ENCODE measurements around the gene FHIT.
"Not testable (repeated sequence)": the region's sequence is repeated elsewhere in the genome, so short reads cannot be mapped to it uniquely, and the experiment has no call there.

FHIT gene

DNA sequence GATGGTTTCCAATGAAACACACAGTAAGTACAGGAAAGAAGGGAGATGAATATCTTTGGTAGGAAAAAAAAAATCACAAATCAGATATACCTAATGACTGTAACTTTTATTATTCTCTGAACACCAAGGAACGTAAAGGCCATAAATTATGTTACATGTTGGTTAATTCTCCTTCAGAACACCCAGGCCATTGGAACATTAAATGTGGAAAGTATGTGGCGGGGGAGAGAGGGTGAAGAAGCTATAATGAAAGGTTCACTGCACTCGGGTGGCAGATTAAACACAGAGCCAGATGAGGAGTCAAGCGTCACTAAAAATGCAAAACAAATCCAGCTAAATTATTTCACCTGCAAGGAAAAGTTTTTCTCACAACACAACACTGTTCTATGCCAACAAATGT, 193.8 kb downstream of the FHIT start:
- DNase-seq (ENCODE audit: low read depth in 2 of 2), result no peak

DNA sequence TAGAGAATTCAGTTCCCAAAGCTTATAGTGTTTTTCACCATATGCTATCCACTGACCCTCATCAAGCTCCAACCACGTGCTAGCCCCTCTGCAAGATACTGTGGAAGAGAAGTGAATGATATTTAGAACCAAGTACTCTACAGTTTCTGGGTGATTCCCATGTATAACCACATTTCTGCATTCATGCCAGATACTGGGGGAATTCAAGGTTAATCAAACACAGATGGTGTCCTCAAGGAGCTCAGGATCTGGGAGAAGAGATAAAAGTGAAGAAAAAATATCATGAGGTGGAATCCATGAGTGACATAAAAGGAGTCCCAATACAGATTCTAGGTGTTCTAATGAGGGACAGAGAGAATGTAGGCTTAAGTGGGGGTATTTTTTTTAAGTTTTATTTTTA, 195.8 kb downstream of the FHIT start:
- no peak for DNase-seq (ENCODE audit: low read depth in 2 of 2)

DNA sequence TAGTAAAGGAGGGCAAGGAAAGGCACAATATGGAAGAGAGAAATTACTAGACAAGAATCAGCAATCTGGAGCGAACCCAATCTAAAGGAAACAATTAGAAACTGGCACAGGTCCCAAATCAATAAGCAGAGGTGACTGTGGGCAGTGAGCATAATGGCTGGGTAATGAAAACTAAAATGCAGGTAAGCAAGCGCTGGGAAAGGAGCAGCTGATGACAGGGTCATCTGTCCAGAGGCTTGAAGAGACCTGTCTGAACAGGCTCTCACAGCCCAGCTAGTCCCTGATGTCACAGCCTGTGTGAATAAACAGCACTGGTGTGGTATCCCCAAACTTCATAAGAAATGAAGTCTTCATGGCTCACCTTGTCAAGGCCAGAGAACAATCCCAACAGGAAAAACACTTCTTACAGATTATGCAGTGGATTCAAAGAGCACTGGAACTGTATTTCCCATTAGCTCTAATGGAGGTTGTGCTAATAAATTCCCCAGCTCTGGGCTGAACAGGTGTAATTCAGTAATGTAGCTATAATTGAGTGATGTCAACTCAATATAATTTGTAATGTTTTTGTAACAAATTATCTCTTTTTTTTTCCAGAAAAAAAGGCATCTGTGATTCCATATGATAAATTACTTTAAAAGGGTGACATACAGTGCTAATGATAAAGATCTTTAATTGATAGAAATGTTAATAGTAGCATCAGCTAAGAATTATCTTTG, 197.3 kb downstream of the FHIT start:
- no peak for DNase-seq (ENCODE audit: low read depth in 2 of 2)

DNA sequence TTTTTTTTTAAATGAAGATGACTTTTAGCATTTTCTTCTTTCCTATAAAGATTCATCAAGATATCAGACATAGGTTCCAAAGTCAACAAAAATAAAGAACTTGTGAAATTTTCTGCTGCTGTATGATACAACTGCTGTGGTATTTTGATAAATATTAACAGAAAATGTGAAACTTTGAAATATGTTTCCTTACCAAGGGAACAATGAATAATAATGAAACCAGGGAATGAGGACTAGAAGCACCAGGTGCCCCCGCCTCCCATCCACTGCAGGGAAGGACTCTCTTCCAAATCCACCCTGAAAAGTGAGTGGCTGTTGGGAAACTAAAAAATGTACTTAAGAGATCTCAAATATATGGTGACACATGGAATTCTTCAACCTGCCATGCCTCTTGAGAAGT, 198.4 kb downstream of the FHIT start:
- no peak for DNase-seq (ENCODE audit: low read depth in 2 of 2)

DNA sequence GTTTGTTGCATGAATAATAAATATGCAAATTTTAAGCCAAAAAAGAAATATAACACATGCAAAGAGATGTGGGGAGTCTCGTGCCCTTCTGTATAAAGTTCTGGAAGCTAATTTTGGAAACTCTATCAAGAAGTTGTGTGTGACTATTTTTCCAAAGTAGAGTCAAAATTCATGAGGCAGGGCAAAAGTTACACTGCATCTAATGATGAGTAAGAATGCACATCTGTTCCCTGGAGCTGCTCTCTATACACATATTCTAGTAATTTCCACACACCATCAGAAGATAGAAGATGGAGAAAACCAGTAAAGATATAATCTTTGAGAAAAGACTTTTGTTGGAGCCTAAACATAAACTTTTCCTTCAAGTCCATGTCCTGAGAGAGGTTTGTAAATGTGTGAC, 199.6 kb downstream of the FHIT start:
- DNase-seq (ENCODE audit: low read depth in 2 of 2), result no peak

DNA sequence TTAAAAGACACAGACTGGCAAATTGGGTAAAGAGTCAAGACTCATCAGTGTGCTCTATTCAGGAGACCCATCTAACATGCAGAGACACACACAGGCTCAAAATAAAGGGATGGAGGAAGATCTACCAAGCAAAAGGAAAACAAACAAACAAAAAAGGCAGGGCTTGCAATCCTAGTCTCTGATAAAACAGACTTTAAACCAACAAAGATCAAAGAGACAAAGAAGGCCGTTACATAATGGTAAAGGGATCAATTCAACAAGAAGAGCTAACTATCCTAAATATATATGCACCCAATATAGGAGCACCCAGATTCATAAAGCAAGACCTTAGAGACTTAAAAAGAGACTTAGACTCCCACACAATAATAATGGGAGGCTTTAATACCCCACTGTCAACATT, 206.1 kb downstream of the FHIT start:
- DNase-seq (ENCODE audit: low read depth in 2 of 2), result not testable (repeated sequence)

DNA sequence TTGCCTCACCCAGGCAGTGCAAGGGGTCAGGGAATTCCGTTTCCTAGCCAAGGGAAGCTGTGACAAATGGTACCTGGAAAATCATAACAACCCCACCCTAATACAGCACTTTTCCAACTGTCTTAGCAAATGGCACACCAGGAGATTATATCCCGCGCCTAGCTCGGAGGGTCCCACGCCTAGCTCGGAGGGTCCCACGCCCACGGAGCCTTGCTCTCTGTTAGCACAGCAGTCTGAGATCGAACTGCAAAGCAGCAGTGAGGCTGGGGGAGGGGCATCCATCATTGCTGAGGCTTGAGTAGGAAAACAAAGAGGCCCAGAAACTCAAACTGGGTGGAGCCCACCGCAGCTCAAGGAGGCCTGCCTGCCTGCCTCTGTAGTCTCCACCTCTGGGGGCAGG, 208.1 kb downstream of the FHIT start:
- DNase-seq (ENCODE audit: low read depth in 2 of 2), result no peak

DNA sequence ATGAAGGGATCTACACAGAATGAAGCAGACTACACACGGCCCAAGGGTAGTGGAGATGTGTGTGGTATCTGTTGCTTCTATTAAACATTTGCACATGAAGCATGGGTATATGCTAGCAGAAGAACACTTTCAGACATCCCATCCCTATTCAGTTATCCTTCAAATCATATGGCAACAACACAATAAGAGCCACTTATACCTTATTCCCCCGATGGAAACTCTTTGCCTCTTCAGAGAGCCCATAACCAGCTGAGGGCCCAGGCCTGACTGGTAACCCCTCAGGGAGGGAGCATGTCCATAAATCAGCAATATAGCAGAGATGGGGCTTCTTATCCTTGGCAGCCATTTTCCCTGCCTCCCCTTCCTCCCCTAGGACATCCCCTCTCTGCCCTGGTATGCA, 210.6 kb downstream of the FHIT start:
- no peak for DNase-seq (ENCODE audit: low read depth in 2 of 2)

DNA sequence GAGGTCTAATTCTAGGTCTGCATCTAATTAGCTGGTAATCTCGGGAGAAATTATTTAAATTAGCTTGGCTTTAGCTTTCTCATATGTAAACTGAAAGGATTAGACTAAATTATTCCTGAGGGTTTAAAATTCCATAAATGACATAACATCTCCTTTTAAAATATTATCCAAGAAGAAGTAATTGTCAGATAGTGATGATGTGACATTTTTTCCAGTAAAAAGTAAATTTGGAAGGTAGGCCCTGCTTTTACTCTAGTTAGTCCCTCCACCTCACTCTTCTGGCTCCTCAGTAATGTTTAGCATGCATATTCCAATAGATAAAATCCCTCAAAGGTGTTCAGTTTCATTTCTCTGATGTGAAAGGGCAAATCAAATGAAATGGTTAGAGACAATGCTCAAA, 215.7 kb downstream of the FHIT start:
- no peak for DNase-seq (ENCODE audit: low read depth in 2 of 2)

DNA sequence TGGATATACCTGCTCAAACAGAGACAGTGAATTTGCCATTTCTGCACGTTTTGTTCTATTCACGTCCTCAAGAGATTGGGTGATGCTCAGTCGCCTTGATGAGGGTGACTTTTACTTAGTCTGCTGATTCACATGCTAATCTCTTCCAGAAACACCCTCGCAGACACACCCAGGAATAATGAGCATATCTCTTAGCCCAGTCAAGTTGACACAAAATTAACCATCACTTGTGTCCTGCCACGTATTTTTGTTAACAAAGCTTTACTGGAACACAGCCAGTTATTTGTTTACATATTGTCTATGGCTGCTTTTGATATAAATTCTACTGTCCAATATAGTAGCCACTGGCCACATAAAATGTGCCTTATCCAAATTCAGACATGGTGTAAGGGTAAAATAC, 218.3 kb downstream of the FHIT start:
- DNase-seq (ENCODE audit: low read depth in 2 of 2), result no peak

DNA sequence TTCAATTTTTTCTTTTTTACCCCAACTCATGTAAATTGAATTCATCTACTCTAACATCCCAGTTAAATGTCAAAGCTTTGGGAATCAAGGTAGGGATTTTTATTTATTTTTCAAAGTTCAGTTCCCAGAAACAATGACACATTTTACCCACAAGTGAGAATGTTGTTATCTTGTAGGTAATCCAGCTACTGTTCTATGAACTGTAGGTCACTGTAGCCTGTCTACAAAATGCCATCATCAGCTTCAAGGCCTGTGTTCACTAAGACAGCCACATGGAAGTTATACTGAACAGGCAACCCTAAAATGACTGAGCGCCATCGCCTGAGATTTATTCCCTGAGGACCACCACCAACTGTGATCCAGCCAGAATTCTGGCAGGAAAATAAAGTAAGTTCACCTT, 219.7 kb downstream of the FHIT start:
- DNase-seq (ENCODE audit: low read depth in 2 of 2), result no peak

DNA sequence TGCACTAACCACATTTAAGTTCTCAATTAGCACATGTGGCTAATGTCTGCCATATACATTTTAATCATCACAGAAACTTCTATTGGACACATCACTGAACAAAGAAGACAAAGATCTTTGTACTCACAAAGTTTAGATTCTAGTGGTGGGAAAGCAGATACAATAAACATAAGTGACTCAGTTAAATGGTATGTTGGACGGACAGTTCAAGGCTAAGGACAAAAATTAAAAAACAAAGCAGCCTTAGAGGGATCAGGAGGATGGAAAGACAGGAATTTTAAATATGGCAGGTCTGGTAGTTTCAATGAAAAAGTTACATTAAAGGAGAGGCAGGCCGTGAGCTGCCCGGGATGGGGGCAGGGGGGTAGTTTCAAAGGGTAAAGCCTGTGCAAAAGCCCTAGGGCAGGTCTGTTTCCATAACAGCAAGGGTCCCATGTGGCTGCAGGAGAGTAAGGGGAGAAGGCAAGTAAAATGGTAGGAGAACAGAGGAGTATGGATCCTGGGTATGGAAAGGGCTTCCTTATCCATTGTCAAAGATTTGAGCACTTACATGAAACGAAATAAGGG, 220.7 kb downstream of the FHIT start:
- no peak for DNase-seq (ENCODE audit: low read depth in 2 of 2)

DNA sequence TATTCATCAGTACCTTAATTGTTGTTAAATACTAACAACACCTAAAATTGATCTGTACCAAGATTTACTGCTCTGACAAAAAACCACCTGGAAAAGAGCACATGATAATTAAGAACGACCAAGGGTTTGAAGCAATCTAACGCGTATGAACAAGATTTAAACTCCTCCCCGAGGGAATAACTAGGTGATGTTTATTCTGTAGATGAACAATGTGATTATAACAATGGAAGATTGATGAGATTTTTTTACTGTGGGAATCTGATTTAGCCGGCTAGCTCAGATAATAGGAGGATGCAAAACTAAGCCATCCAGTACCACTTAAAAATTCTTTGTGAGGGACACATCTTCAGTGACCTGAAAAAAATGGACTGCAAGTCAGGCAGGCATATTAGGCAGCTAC, 222.1 kb downstream of the FHIT start:
- no peak for DNase-seq (ENCODE audit: low read depth in 2 of 2)

DNA sequence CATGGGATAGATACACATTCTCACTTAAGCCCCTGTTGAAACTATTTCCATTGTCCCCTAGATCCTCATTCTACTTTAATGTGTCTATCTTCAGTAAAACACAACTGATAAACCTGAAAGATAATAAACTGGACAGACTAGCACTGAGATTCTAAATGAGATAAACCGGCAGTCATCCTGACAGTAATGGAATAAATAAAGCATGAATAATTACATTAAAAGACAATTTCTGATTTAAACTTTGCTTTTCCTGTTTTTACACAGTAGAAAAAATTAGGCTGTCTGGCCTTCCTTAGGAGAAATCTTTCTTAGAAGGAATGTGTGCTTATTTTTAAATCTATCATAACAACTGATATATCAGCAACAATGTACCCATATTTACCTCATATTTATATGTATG, 232.4 kb downstream of the FHIT start:
- DNase-seq (ENCODE audit: low read depth in 2 of 2), result no peak

DNA sequence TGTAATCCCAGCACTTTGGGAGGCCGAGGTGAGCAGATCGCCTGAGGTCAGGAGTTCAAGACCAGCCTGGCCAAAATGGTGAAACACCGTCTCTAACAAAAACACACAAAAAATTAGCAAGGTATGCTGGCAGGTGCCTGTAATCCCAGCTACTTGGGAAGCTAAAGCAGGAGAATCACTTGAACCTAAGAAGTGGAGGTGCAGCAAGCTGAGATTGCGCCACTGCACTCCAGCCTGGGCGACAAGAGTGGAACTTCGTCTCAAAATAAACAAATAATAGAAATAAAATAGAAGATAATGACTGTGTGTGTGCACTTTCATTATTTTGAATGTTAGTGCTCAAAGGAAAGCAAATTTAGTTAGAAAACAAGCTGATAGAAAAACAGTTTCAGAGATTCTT, 234.2 kb downstream of the FHIT start:
- not testable (repeated sequence) for DNase-seq (ENCODE audit: low read depth in 2 of 2)

DNA sequence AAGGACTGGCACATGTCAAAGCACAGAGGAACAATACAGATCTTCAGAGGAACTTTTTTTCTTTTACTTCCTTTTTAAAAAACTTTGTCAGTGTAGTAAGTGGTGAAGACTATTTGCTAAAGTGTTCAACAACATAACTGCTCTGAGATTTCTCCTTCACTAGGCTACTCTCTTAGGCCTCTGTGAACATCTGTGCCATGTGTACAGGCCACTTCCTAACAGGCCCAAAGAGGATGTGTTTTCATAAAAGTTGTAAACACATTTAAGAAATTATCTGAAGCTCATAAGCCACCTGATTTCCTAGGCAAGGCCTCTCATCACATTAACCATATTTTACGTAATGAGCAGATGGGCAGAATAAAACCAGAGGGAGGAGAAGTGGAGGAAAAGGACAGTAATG, 235.4 kb downstream of the FHIT start:
- DNase-seq (ENCODE audit: low read depth in 2 of 2), result no peak

DNA sequence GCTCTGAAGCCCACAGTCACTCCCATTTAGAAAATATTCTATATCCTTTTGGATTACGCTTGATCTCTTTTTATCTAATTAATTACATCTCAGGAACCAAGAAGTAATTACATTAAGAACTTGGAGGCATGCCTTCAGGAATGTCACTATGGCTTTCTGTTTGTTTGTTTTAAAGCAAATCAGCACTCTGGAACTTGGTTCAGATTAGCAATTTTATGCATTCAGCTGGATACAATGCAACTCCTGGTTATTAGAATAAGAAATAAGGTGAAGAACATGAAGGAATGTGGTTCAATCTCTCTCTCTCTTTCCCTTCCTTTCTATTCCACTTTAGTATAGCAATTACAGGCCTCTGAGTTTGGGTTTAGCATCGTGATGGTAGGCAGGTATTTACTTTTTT, 235.8 kb downstream of the FHIT start:
- no peak for DNase-seq (ENCODE audit: low read depth in 2 of 2)

DNA sequence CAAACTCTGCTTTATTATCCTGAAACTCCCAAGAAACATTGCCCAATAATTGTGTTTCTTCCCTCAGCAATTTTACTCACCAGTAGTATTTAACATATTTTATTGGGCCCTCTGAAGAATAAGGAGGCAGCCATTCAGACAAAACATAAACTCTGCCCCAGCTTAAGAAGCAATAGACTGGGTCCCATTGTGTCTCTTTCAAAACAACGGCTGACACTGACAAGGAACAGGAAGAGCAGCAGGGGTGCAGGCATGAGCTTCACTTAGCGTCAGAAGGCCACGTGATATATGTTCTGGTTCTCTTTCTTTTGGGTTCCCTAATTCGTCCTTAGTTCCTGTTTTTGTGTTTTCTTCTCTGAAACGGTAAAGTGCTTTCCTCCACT, 242.3 kb downstream of the FHIT start:
- DNase-seq (ENCODE audit: low read depth in 2 of 2), result no peak

DNA sequence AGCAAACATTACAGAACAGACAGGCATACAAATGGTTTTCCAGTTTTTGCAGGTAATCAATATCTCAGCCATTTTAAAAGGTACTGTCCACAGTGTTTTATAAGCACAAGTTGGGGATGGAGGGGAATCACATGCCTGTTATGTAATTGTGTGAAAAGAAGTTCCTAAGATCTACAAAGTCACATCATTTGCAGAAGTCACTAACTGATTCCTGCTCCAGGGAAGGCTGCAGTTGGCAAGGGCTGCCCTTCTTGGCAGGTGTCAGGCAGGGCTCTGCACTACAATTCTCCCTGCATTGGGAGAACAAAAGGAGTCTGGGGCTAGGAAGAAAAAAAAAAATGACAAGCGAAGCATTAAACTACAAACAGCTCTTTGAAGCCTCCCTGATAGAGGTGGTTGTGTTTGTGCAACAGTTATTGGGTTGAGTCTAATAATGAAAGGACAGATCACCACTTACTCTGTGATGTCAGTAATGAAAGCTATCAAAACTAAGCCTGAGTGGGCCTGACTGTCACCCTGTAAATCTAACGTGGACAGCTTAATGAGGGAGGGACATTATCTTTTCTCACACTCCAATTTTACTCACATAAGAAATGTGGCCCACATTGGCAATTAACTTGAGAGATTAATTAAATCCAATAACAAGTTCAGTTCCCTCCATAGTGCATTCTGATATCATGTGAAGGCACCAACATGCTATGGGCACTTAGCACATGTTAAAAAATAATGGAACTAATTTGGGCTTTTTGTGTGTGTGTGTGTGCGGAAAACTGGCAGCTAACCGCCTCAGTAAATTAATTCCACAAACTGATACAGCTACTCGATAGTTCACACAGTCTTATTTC, 242.9 kb downstream of the FHIT start:
- DNase-seq (ENCODE audit: low read depth in 2 of 2), result no peak

DNA sequence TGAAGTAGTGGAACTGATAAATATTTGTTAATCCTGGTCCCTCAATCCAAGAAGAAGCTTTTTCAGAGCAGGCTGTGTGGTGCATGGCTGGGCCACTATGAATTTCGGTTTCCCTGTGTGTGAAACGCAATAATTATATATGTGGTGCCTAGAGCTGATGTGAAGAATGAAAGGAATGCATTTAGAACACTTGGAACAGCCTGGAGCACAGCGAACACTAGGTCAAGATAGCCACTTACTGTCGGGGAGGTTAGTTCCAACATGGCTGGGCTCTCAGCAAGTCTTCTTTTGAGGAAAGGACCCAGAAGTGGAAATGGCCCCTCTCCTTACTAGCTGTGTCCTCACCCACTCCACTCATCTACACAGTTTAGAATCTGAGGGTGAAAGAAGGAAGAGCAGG, 245.7 kb downstream of the FHIT start:
- no peak for DNase-seq (ENCODE audit: low read depth in 2 of 2)

DNA sequence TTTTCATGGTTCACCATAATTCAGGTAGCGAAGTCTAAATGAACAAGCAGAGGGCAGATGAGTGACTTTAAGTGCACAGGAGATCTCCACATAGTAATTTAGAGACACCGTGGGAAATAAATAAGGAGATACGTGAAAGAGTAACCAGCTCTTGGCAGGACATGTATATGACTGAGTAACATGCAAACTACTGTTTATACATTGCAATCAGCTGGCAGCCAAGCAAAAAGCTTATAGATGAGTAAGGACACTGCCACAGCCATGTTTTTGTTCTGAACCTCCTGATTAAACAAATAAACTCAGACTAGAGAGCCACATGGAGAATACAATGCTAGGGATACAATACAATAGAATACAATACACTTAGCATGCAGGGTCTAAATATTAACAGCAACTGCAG, 252.4 kb downstream of the FHIT start:
- DNase-seq (ENCODE audit: low read depth in 2 of 2), result no peak

DNA sequence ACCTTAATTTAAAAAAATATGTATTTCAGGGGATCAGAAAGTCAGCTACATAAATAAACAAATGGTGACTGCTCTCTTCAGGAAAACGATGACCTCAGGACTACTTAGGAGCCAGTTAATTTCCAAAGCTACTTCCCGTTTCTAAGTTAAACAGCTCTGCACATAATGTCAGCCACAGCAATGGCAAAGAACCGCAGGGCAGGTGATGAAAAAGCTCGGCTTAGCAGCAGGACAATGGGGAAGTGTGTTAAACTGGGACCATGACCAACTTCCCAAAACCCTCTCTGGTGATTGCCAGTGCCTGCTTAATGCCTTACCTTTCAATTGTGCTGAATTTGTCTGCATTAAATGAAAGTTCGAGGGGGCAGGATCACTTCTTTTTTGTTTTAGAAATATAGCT, 258.9 kb downstream of the FHIT start:
- DNase-seq (ENCODE audit: low read depth in 2 of 2), result no peak

DNA sequence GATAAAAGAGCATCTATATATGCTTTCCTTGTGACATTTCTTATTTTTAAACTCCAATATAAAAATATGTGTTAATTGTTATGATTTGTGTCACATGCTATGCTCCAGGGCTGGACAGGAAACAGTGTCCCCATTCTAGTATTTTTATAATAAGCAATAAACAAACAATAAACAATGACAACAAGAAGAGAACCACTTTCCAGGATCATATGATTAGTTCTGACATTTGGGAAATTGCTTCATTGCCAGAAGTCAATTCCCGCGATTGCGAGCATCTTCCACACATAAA, 260.9 kb downstream of the FHIT start:
- DNase-seq (ENCODE audit: low read depth in 2 of 2), result no peak

All from stimulated activated CD8-positive, alpha-beta memory T cell treated with anti-CD3 and anti-CD28 coated beads, Interleukin-2, amount 100 ng/mL, for 1 hour (primary cell).